ENCODE measurements around the gene GNAQ. TPM values are rescaled to one million over a fixed set of nuclear protein-coding genes. Genes with fewer than 3 reads are reported as not detected.
"Not testable (repeated sequence)": the region's sequence is repeated elsewhere in the genome, so short reads cannot be mapped to it uniquely, and the experiment has no call there.

Gene GNAQ
- polyA plus RNA-seq, 2 of the 4 experiments (the other 2 are of a cell fraction): 17.9 to 60.0 TPM

- TF ChIP-seq TFCP2L1 (CRISPR knock-in tag; IDR thresholded peaks at IDR 0.05) (no peak), FOSL2 (IDR thresholded peaks at IDR 0.05) (no peak), FOSL2 (CRISPR knock-in tag; IDR thresholded peaks at IDR 0.05) (no peak), ZSCAN20 (CRISPR knock-in tag; IDR thresholded peaks at IDR 0.05) (no peak), CEBPB (IDR thresholded peaks at IDR 0.05) (no peak), JUNB (IDR thresholded peaks at IDR 0.05) (no peak), MAFK (IDR thresholded peaks at IDR 0.05; ENCODE audit: partially characterized antibody) (no peak)
Measured at GRCh38 chr9:77726289-77726688, 305.3 kb downstream of the GNAQ start (continued).

GRCh38 chr9:77725820-77726219 is 305.8 kb downstream of the GNAQ start:
- no peak for TF ChIP-seq JUNB (IDR thresholded peaks at IDR 0.05)
- no peak for TF ChIP-seq BHLHE40 (IDR thresholded peaks at IDR 0.05; ENCODE audit: low read depth, low read length)
- no peak for TF ChIP-seq E2F6 (IDR thresholded peaks at IDR 0.05; ENCODE audit: borderline replicate concordance, low read depth)
- no peak for TF ChIP-seq FOXS1 (CRISPR knock-in tag; IDR thresholded peaks at IDR 0.05)
- TF ChIP-seq NPAS2 (CRISPR knock-in tag; IDR thresholded peaks at IDR 0.05; ENCODE audit: borderline replicate concordance): no peak
- no peak for TF ChIP-seq NFE2L2 (conservative IDR thresholded peaks at IDR 0.05; ENCODE audit: low read length)
- FAIRE-seq: no peak
- POLR2A ChIA-PET: no interaction called here

GRCh38 chr9:77725046-77725694 is 306.4 kb downstream of the GNAQ start:
- ATAC-seq: no peak
- Histone ChIP-seq H3K4me3 (no peak overlapping the region), H3K4me1 (no peaks in the 10 kb centered on the region), H3K27ac (no peak overlapping the region), H3K9me3 (no peaks in the 10 kb centered on the region), H3K4me2 (no peak overlapping the region)
- ChIA-PET POLR2A (no interaction called here), CTCF (no interaction called here)
- no peak for DNase-seq (ENCODE audit: low read depth in 1 of 2, low spot score in 1 of 2)
- TF ChIP-seq MAX (IDR thresholded peaks at IDR 0.05) (no peak), HDAC2 (IDR thresholded peaks at IDR 0.05) (no peak), BCL3 (IDR thresholded peaks at IDR 0.05) (no peak), ZC3H11A (IDR thresholded peaks at IDR 0.05) (no peak), NR3C1 (IDR thresholded peaks at IDR 0.05) (no peak), MYC (IDR thresholded peaks at IDR 0.05; ENCODE audit: borderline replicate concordance, low read length) (no peak), ZFP36 (IDR thresholded peaks at IDR 0.05; ENCODE audit: borderline replicate concordance, partially characterized antibody) (no peak), HOXA7 (CRISPR knock-in tag; IDR thresholded peaks at IDR 0.05) (no peak), ZSCAN20 (CRISPR knock-in tag; IDR thresholded peaks at IDR 0.05) (no peak), CBX8 (IDR thresholded peaks at IDR 0.05) (no peak), USF2 (IDR thresholded peaks at IDR 0.05) (no peak), E2F6 (IDR thresholded peaks at IDR 0.05; ENCODE audit: borderline replicate concordance, low read depth) (no peak), HOXB5 (CRISPR knock-in tag; IDR thresholded peaks at IDR 0.05) (no peak)
- no peak for FAIRE-seq
- WGBS (ENCODE audit: missing lambda C conversion rate): 47% methylated on average over 2 of the region's 2 CpGs

More at GRCh38 chr9:77725820-77726219, 305.8 kb downstream of the GNAQ start:
- no peak overlapping the region for H3K27ac ChIP-seq
- DNase-seq (ENCODE audit: low read depth in 1 of 2, low spot score in 1 of 2): no peak
- ATAC-seq: no peak
- H3K4me2 ChIP-seq: no peak overlapping the region
- no peaks in the 10 kb centered on the region for H3K4me1 ChIP-seq
- no peaks in the 10 kb centered on the region for H3K9me3 ChIP-seq
- WGBS (ENCODE audit: missing lambda C conversion rate): 79% methylated on average over 6 of the region's 6 CpGs
- CTCF ChIA-PET: interaction anchor here (1.3 kb wide), 1 partner anchor 15 kb away, joined by 3 read pairs; no protein-coding TSS in a partner anchor
- no peak overlapping the region for H3K4me3 ChIP-seq

GRCh38 chr9:77721156-77721555 is 310.5 kb downstream of the GNAQ start:
- H3K9me3 ChIP-seq; ATAC-seq; H3K4me2 ChIP-seq; POLR2A ChIA-PET; FAIRE-seq; H3K4me1 ChIP-seq; DNase-seq (ENCODE audit: low read depth in 1 of 2, low spot score in 1 of 2); H3K27ac ChIP-seq; H3K4me3 ChIP-seq: not testable (repeated sequence)
- CTCF ChIA-PET: interaction anchor here (1.0 kb wide), 1 partner anchor 264 kb away, joined by 3 read pairs; no protein-coding TSS in a partner anchor
- WGBS (ENCODE audit: missing lambda C conversion rate): 92% methylated on average over 11 of the region's 11 CpGs
